ENCODE data around the gene TSSK6.
A peak's percentile ranks its signal among the peaks of the same experiment; 100 is the strongest.

TSSK6 gene

DNA sequence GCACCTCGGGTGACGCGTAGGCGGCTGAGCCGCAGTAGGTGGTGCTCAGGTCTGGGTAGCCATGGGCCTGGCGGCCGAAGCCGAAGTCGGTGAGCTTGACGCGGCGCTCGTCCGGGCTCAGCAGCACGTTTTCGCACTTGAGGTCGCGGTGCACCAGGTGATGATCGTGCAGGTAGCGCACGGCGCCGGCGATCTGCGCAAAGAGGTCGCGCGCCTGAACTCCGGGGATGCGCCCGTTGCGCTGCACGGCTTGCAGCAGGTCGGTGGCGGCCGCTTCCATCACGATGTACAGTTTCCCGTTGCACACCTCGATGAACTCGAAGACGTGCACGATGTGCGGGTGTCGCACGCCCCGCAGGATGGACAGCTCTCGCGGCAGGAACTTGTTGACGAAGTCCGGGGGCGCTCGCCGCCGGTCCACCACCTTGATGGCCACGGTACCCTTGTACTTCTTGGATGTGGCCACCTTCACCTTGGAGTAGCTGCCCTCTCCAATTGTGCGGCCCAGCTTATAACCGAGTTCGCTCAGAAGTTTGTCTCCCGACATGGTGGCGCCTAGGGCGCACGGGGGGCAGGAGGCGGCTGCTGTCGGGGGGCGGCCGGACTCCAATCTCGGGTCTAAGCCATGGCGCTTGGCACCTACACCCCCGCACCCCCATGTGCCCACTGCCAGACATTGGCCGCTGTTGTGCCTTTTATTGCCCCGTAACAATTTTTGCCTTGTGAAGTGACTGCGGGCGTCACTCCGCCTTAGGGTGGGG is at the start of gene TSSK6:
Gene TSSK6 (minus strand): TSS at position 668 of the 761 bp plus-strand sequence. CDS start 121 bp downstream, at position 547.
- peak within 1 kb of the TSS; percentile 74 for H3K27ac ChIP-seq (ENCODE audit: low read depth, low read length)
- H3K9me3 ChIP-seq (ENCODE audit: control insufficient read depth in 5 of 5, low read length in 5 of 5): peaks cover 0 to 12% (median 6%) of the 10 kb centered on the region in 5 donors
- peak within 1 kb of the TSS; percentile 68 to 89 (median 85) for H3K9ac ChIP-seq (ENCODE audit: low read length in 5 of 5)
- peaks cover 5 to 34% (median 32%) of the 10 kb centered on the region in 5 donors for H3K4me1 ChIP-seq (ENCODE audit: control insufficient read depth in 5 of 5, insufficient read depth in 5 of 5, low read length in 5 of 5)
- H3K27me3 ChIP-seq (ENCODE audit: control insufficient read depth in 5 of 5, insufficient read depth in 4 of 5, low read length in 5 of 5): no peaks in the 10 kb centered on the region
- H3K4me3 ChIP-seq (ENCODE audit: low read depth in 1 of 5, low read length in 5 of 5): peak within 1 kb of the TSS; percentile 93 to 97 (median 94)
- peaks cover 0 to 9% (median 7%) of the 10 kb centered on the region in 5 donors for H3K36me3 ChIP-seq (ENCODE audit: control insufficient read depth in 5 of 5, insufficient read depth in 5 of 5, low read length in 5 of 5)

DNA sequence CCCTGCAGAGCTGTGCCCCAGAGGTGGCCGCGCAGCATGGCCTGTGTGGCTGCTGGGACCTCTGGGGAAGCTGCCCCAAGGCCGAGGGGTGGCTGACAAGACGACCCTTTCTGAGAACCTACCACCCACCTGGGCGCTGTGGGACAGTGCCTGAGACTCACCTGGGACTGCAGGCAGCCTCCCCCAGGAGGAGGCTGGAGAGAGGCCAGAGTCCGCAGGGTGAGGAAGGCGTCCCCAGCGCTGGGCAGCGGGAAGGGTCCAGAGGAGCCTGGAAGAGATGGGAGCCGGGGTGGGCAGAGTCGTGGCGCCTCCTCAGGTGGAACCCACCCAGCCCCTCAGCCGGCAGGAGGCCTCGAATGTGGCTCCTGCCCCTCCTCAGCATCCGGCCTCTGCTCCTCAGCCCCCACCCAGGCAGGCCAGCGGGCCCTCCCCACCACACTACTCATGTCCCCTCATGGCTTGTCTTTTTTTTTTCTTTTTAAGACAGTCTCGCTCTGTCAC is 48.0 kb upstream of the TSSK6 start:
- peaks cover 0 to 2% (median 0%) of the 10 kb centered on the region in 5 donors for H3K27me3 ChIP-seq (ENCODE audit: control insufficient read depth in 5 of 5, insufficient read depth in 4 of 5, low read length in 5 of 5)

GRCh38 chr19:19562665-19563347 is 47.5 kb upstream of the TSSK6 start:
- H3K36me3 ChIP-seq (ENCODE audit: control insufficient read depth in 5 of 5, insufficient read depth in 5 of 5, low read length in 5 of 5): no peaks in the 10 kb centered on the region

More for the DNA sequence above, 48.0 kb upstream of the TSSK6 start:
- Histone ChIP-seq H3K9me3 (ENCODE audit: control insufficient read depth in 5 of 5, low read length in 5 of 5) (no peaks in the 10 kb centered on the region), H3K4me1 (ENCODE audit: control insufficient read depth in 5 of 5, insufficient read depth in 5 of 5, low read length in 5 of 5) (no peaks in the 10 kb centered on the region), H3K27ac (ENCODE audit: low read depth, low read length) (no peak overlapping the region), H3K4me3 (ENCODE audit: low read depth in 1 of 5, low read length in 5 of 5) (no peak overlapping the region), H3K36me3 (ENCODE audit: control insufficient read depth in 5 of 5, insufficient read depth in 5 of 5, low read length in 5 of 5) (no peaks in the 10 kb centered on the region), H3K9ac (ENCODE audit: low read length in 5 of 5) (no peak overlapping the region)

DNA sequence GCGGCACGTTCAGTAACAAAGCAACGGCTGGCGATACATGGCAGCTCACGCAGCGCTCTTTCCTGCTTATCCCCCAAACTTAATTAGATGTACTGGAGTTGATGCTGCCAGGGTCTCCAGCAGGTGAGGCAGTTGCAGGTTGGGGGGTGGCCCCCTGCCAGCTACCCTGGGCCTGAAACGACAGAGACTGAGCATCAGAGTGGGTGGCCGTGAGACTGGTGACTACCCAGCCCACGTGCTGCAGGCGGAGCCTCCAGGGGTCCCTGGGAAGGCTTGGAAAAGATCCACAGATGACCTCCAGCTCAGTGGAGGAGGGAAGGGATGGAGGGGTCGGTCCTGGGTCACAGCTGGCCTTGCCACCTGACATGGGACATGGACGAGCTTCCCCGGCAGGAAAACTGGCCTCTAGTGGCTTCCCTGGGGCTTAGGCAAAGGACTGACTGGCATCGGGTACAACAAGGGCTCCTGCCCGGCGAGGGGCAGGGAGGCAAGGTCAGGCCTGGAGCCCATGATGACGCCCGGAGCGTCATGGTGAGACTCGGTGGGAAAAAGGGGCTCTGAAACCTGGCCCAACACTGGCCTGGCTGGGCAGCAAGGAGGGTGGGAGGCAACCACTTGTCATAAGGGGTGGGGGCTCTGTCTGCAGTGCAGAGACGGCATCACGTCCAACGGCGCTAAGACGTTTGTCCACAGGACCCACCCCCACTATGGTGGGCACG is 46.8 kb upstream of the TSSK6 start:
- no peaks in the 10 kb centered on the region for H3K9me3 ChIP-seq (ENCODE audit: control insufficient read depth in 5 of 5, low read length in 5 of 5)
- no peaks in the 10 kb centered on the region for H3K4me1 ChIP-seq (ENCODE audit: control insufficient read depth in 5 of 5, insufficient read depth in 5 of 5, low read length in 5 of 5)
- H3K27me3 ChIP-seq (ENCODE audit: control insufficient read depth in 5 of 5, insufficient read depth in 4 of 5, low read length in 5 of 5): peaks cover 0 to 2% (median 0%) of the 10 kb centered on the region in 5 donors
- no peak overlapping the region for H3K4me3 ChIP-seq (ENCODE audit: low read depth in 1 of 5, low read length in 5 of 5)
- no peak overlapping the region for H3K9ac ChIP-seq (ENCODE audit: low read length in 5 of 5)
- no peaks in the 10 kb centered on the region for H3K36me3 ChIP-seq (ENCODE audit: control insufficient read depth in 5 of 5, insufficient read depth in 5 of 5, low read length in 5 of 5)
- H3K27ac ChIP-seq (ENCODE audit: low read depth, low read length): no peak overlapping the region

More at GRCh38 chr19:19562665-19563347, 47.5 kb upstream of the TSSK6 start:
- peaks cover 0 to 2% (median 0%) of the 10 kb centered on the region in 5 donors for H3K27me3 ChIP-seq (ENCODE audit: control insufficient read depth in 5 of 5, insufficient read depth in 4 of 5, low read length in 5 of 5)
- no peak overlapping the region for H3K27ac ChIP-seq (ENCODE audit: low read depth, low read length)
- no peaks in the 10 kb centered on the region for H3K9me3 ChIP-seq (ENCODE audit: control insufficient read depth in 5 of 5, low read length in 5 of 5)
- H3K4me1 ChIP-seq (ENCODE audit: control insufficient read depth in 5 of 5, insufficient read depth in 5 of 5, low read length in 5 of 5): no peaks in the 10 kb centered on the region
- H3K9ac ChIP-seq (ENCODE audit: low read length in 5 of 5): no peak overlapping the region
- H3K4me3 ChIP-seq (ENCODE audit: low read depth in 1 of 5, low read length in 5 of 5): no peak overlapping the region

GRCh38 chr19:19559931-19560330 is 44.6 kb upstream of the TSSK6 start:
- H3K27ac ChIP-seq (ENCODE audit: low read depth, low read length): no peak overlapping the region
- no peaks in the 10 kb centered on the region for H3K9me3 ChIP-seq (ENCODE audit: control insufficient read depth in 5 of 5, low read length in 5 of 5)
- peaks cover 0 to 2% (median 0%) of the 10 kb centered on the region in 5 donors for H3K27me3 ChIP-seq (ENCODE audit: control insufficient read depth in 5 of 5, insufficient read depth in 4 of 5, low read length in 5 of 5)
- H3K36me3 ChIP-seq (ENCODE audit: control insufficient read depth in 5 of 5, insufficient read depth in 5 of 5, low read length in 5 of 5): no peaks in the 10 kb centered on the region
- H3K4me1 ChIP-seq (ENCODE audit: control insufficient read depth in 5 of 5, insufficient read depth in 5 of 5, low read length in 5 of 5): no peaks in the 10 kb centered on the region
- no peak overlapping the region for H3K9ac ChIP-seq (ENCODE audit: low read length in 5 of 5)
- no peak overlapping the region for H3K4me3 ChIP-seq (ENCODE audit: low read depth in 1 of 5, low read length in 5 of 5)

GRCh38 chr19:19558636-19559035 is 43.3 kb upstream of the TSSK6 start:
- H3K36me3 ChIP-seq (ENCODE audit: control insufficient read depth in 5 of 5, insufficient read depth in 5 of 5, low read length in 5 of 5): no peaks in the 10 kb centered on the region
- H3K4me3 ChIP-seq (ENCODE audit: low read depth in 1 of 5, low read length in 5 of 5): no peak overlapping the region
- H3K9me3 ChIP-seq (ENCODE audit: control insufficient read depth in 5 of 5, low read length in 5 of 5): no peaks in the 10 kb centered on the region
- no peak overlapping the region for H3K27ac ChIP-seq (ENCODE audit: low read depth, low read length)
- peaks cover 0 to 12% (median 10%) of the 10 kb centered on the region in 5 donors for H3K4me1 ChIP-seq (ENCODE audit: control insufficient read depth in 5 of 5, insufficient read depth in 5 of 5, low read length in 5 of 5)
- no peak overlapping the region for H3K9ac ChIP-seq (ENCODE audit: low read length in 5 of 5)
- peaks cover 0 to 2% (median 0%) of the 10 kb centered on the region in 5 donors for H3K27me3 ChIP-seq (ENCODE audit: control insufficient read depth in 5 of 5, insufficient read depth in 4 of 5, low read length in 5 of 5)

- Histone ChIP-seq H3K27me3 (ENCODE audit: control insufficient read depth in 5 of 5, insufficient read depth in 4 of 5, low read length in 5 of 5) (peaks cover 0 to 1% (median 0%) of the 10 kb centered on the region in 5 donors), H3K4me3 (ENCODE audit: low read depth in 1 of 5, low read length in 5 of 5) (no peak overlapping the region), H3K36me3 (ENCODE audit: control insufficient read depth in 5 of 5, insufficient read depth in 5 of 5, low read length in 5 of 5) (no peaks in the 10 kb centered on the region), H3K27ac (ENCODE audit: low read depth, low read length) (no peak overlapping the region), H3K9ac (ENCODE audit: low read length in 5 of 5) (no peak overlapping the region), H3K9me3 (ENCODE audit: control insufficient read depth in 5 of 5, low read length in 5 of 5) (no peaks in the 10 kb centered on the region), H3K4me1 (ENCODE audit: control insufficient read depth in 5 of 5, insufficient read depth in 5 of 5, low read length in 5 of 5) (peaks cover 0 to 13% (median 11%) of the 10 kb centered on the region in 5 donors)
Observed at GRCh38 chr19:19558055-19558454, 42.7 kb upstream of the TSSK6 start.

GRCh38 chr19:19554074-19555023 is 39.0 kb upstream of the TSSK6 start:
- Histone ChIP-seq H3K27ac (ENCODE audit: low read depth, low read length) (no peak overlapping the region), H3K4me3 (ENCODE audit: low read depth in 1 of 5, low read length in 5 of 5) (peak overlapping the region in 1 of 5 donors; percentile 15), H3K4me1 (ENCODE audit: control insufficient read depth in 5 of 5, insufficient read depth in 5 of 5, low read length in 5 of 5) (peaks cover 0 to 13% (median 11%) of the 10 kb centered on the region in 5 donors), H3K27me3 (ENCODE audit: control insufficient read depth in 5 of 5, insufficient read depth in 4 of 5, low read length in 5 of 5) (peaks cover 0 to 11% (median 0%) of the 10 kb centered on the region in 5 donors), H3K9ac (ENCODE audit: low read length in 5 of 5) (peak overlapping the region in 1 of 5 donors; percentile 44), H3K9me3 (ENCODE audit: control insufficient read depth in 5 of 5, low read length in 5 of 5) (peaks cover 0 to 5% (median 3%) of the 10 kb centered on the region in 5 donors), H3K36me3 (ENCODE audit: control insufficient read depth in 5 of 5, insufficient read depth in 5 of 5, low read length in 5 of 5) (no peaks in the 10 kb centered on the region)

DNA sequence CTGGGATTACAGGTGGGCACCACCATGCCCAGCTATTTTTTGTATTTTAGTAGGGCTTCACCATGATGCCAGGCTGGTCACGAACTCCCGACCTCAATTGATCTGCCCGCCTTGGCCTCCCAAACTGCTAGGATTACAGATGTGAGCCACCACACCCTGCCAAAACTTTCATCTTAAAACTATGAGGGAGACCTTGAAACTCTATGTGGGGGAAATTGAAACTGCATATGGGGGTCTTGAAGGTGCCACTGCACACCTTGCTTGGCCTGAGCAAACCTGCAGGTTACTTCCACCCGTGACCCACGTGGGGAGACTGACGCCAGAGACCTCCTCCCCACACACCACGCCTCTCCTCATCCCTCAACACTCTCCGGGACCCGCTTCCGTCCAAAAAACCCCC is 38.3 kb upstream of the TSSK6 start:
- Histone ChIP-seq H3K27me3 (ENCODE audit: control insufficient read depth in 5 of 5, insufficient read depth in 4 of 5, low read length in 5 of 5) (peaks cover 0 to 15% (median 0%) of the 10 kb centered on the region in 5 donors), H3K9ac (ENCODE audit: low read length in 5 of 5) (no peak overlapping the region), H3K4me1 (ENCODE audit: control insufficient read depth in 5 of 5, insufficient read depth in 5 of 5, low read length in 5 of 5) (peaks cover 0 to 13% (median 11%) of the 10 kb centered on the region in 5 donors), H3K9me3 (ENCODE audit: control insufficient read depth in 5 of 5, low read length in 5 of 5) (peaks cover 0 to 8% (median 5%) of the 10 kb centered on the region in 5 donors), H3K36me3 (ENCODE audit: control insufficient read depth in 5 of 5, insufficient read depth in 5 of 5, low read length in 5 of 5) (no peaks in the 10 kb centered on the region), H3K27ac (ENCODE audit: low read depth, low read length) (no peak overlapping the region), H3K4me3 (ENCODE audit: low read depth in 1 of 5, low read length in 5 of 5) (no peak overlapping the region)
